Testis (tissue), 2 donors: ENCODE results near the gene MARCHF9.

Experiments used
- POLR2A ChIP-seq: fragments of 450-650 bp; IDR thresholded peaks from one replicate; pipeline ENCODE4 v1.6.1; 2017; ENCODE audit warnings: antibody characterized with exemption, mild to moderate bottlenecking, moderate library complexity
- TF ChIP-seq, protein P1 (sequence below), 3 experiments: fragments of 450-650 bp in 2 of 3; fragments of 200-600 bp in 1 of 3; sonication (generic) in 1 of 3; IDR thresholded peaks; one replicate each; pipeline ENCODE4 v1.5.1; 2016 to 2019; ENCODE audit warnings: antibody characterized with exemption in 3 of 3, mild to moderate bottlenecking in 2 of 3, moderate library complexity in 1 of 3

DNA sequence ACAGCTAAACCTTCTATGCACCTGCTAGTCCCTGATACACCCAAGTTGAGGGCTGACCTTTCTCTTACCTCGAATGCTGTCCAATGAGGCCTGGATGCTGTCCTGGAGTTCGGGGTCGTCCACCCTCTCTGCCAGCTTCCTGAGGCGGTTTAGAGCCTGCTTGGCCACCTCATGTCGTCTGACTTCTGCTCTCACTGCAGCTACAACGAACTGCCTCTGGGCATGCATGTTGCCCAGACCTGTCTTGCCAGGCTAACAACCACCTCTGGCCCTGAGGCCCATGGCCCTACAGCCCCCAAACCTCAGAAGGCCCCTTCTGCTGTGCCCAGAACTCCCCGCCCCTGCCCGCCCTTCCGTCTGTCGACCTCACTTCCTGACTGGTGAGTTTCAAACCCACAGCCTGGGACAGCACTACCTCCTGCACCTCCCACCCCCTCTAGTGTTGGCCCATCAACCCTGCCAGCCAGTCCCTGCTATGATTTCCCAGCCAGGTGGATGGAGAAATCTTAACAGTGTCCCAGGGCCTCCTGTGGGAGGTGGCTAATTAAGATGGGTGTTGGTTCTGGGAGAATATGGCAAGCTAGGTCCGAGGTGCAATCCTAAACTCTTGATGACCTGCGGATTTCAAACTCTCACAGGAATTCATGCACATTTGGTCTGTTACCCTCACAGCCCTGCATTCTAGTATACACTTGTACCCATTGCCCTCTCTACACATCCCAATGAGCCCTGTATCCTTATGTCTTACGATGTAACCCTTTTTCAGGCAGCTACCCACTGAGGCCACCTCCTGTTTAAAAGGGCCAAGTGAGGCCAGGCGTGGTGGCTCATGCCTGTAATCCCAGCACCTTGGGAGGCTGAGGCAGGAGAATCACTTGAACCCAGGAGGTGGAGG, 12.8 kb upstream of the MARCHF9 start:
- TF ChIP-seq, protein P1, sequence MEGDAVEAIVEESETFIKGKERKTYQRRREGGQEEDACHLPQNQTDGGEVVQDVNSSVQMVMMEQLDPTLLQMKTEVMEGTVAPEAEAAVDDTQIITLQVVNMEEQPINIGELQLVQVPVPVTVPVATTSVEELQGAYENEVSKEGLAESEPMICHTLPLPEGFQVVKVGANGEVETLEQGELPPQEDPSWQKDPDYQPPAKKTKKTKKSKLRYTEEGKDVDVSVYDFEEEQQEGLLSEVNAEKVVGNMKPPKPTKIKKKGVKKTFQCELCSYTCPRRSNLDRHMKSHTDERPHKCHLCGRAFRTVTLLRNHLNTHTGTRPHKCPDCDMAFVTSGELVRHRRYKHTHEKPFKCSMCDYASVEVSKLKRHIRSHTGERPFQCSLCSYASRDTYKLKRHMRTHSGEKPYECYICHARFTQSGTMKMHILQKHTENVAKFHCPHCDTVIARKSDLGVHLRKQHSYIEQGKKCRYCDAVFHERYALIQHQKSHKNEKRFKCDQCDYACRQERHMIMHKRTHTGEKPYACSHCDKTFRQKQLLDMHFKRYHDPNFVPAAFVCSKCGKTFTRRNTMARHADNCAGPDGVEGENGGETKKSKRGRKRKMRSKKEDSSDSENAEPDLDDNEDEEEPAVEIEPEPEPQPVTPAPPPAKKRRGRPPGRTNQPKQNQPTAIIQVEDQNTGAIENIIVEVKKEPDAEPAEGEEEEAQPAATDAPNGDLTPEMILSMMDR (IDR thresholded peaks at IDR 0.05), result no peak
- no peak for TF ChIP-seq POLR2A
